Mucosa of stomach (tissue), 1 donor: ENCODE data around the gene CYSLTR2.
"Not testable (repeated sequence)": the region's sequence is repeated elsewhere in the genome, so short reads cannot be mapped to it uniquely, and the experiment has no call there.

Experiments
- H3K27me3 ChIP-seq: one replicate; pipeline ENCODE4 v1.7.0; 2013; ENCODE audit warnings: mild to moderate bottlenecking, low read length; ENCODE audit not compliant: control insufficient read depth, insufficient read depth
- H3K36me3 ChIP-seq: one replicate; pipeline ENCODE4 v1.7.0; 2013; ENCODE audit warnings: low read length; ENCODE audit not compliant: control insufficient read depth, insufficient read depth
- H3K4me1 ChIP-seq: one replicate; pipeline ENCODE4 v1.7.0; 2013; ENCODE audit warnings: mild to moderate bottlenecking, low read length; ENCODE audit not compliant: control insufficient read depth, insufficient read depth
- H3K4me3 ChIP-seq: one replicate; pipeline ENCODE4 v1.7.0; 2013; ENCODE audit warnings: low read length
- H3K9ac ChIP-seq: one replicate; pipeline ENCODE4 v1.7.0; 2013; ENCODE audit warnings: mild to moderate bottlenecking, low read length, moderate library complexity
- H3K9me3 ChIP-seq: one replicate; pipeline ENCODE4 v1.7.0; 2013; ENCODE audit warnings: mild to moderate bottlenecking, low read length, moderate library complexity; ENCODE audit not compliant: control insufficient read depth
- donor health status: Pancreatic carcinoma.

The CYSLTR2 gene

DNA sequence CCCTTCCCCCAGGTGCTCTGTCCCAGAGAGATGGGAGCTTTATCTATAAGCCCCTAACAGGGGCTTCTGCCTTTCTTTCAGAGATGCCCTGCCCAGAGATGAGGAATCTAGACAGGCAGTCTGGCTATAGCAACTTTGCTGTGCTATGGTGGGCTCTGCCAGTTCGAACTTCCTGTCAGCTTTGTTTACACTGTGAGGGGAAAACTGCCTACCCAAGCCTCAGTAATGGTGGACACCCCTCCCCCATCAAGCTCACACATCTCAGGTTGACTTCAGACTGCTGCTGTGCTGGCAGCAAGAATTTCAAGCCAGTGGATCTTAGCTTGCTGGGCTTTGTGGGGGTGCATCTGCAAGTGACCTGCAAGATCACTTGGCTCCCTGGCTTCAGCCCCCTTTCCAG is 21.5 kb downstream of the CYSLTR2 start:
- H3K4me1 ChIP-seq: no peaks in the 10 kb centered on the region
- H3K36me3 ChIP-seq: no peaks in the 10 kb centered on the region
- H3K9me3 ChIP-seq: no peaks in the 10 kb centered on the region
- H3K27me3 ChIP-seq: peaks cover 7% of the 10 kb centered on the region
- H3K4me3 ChIP-seq: no peak overlapping the region
- no peak overlapping the region for H3K9ac ChIP-seq

DNA sequence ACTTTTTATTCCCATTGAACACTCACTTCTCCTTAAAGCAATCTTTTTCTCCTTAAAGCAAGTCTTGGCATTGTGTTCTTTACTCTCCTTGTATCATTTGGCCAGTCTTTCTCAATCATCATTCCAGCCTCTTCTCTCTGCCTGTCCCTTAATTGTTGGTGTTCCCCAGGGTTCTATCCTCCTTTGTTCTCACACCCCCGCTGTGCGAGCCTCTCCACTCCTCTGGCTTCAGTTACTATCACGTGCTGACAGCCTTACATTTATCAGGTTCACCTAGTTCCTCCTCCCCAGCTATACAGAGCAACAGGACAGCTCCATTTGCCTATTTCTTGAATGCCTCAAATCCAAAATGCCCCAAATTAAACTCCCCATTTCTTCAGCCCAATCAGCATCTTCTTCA is 24.6 kb downstream of the CYSLTR2 start:
- H3K9me3 ChIP-seq: no peaks in the 10 kb centered on the region
- no peaks in the 10 kb centered on the region for H3K4me1 ChIP-seq
- no peak overlapping the region for H3K4me3 ChIP-seq
- H3K27me3 ChIP-seq: peaks cover 7% of the 10 kb centered on the region
- H3K9ac ChIP-seq: no peak overlapping the region
- no peaks in the 10 kb centered on the region for H3K36me3 ChIP-seq

DNA sequence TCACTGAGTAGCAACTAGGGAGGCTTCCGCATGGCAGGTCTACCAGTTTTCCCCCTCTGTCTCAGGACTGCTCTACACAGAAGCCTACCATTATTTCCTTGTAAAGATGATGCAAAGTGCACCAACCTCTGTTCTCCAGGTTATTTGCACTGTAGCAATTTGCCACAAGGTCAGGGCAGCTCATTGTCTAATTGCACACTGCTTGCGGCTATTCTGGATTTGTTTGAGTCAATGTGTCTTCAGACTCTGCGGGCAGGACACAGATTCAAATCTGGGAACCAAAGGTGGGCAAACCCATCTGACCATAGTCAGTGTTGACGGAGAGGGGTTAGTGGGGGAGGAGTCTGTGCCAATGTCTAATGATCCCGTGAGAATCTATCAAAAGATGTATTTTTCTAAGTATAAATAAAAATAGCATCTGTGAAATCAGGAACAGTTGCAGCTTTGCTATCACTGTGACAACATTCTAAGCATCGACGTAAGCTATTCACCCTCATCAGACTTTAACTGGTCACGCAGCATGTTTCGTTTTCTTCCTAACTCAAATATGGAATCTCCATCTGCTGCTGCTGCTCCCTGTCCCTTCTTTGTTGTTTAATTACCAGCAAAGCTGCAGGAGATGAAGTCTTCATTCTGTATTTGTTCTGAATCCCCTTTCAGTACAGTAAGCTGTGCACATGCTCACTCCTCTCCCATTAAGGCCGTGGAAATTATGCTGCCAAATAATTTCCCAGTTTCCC is 26.4 kb downstream of the CYSLTR2 start:
- Histone ChIP-seq H3K4me1 (no peaks in the 10 kb centered on the region), H3K27me3 (peaks cover 7% of the 10 kb centered on the region), H3K9ac (no peak overlapping the region), H3K9me3 (no peaks in the 10 kb centered on the region), H3K4me3 (no peak overlapping the region), H3K36me3 (no peaks in the 10 kb centered on the region)

DNA sequence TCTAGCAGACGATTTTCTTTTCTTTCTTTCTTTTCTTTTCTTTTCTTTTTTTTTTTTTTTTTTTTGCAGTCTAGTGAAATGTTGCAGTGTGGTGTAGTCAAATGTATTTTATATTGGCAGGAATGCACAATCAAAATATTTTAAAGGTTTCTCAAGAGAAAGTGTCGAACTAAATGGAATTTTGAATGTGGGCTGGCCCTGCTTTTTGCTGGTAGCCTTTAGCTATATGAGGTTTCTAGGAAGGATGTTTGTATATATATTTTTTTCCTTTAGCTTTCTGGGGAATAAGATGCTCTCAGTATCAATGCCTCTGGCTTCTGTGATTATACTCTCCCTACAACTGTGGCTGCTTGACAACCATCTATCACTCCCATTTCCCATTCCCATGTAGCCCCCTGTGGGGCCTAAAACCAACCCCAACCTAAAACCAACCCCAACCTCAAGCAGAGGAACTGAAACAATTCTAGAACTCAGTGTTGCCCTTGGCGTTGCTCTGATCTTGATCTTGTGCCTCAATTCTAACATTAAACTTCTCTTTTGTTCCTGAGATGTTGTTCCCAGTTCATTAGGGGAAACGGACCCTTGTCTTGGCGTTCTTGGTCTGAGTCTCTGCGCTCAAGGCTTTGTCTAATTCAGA is 27.1 kb downstream of the CYSLTR2 start:
- Histone ChIP-seq H3K36me3 (no peaks in the 10 kb centered on the region), H3K9me3 (no peaks in the 10 kb centered on the region), H3K27me3 (peaks cover 7% of the 10 kb centered on the region), H3K4me3 (no peak overlapping the region), H3K9ac (no peak overlapping the region), H3K4me1 (no peaks in the 10 kb centered on the region)

DNA sequence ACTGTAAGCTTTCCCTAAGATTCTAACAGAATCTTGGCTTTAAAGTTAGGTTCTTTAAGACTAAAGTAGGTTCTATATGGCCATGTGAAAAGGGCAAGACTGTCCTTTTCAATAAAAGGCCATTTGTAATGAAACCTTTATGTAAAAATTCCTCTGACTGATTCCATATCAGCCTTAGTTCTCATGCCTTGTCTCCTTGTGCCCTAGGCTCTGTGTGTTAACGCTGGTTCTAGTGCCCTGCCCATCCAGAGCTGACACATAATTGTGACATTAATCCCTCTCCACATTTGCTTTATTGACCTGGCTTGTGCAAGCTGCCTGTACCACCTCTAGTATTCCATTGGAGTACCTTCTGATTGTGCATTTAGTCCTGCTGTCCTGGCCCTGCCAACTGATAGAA is 28.2 kb downstream of the CYSLTR2 start:
- H3K4me3 ChIP-seq: no peak overlapping the region

DNA sequence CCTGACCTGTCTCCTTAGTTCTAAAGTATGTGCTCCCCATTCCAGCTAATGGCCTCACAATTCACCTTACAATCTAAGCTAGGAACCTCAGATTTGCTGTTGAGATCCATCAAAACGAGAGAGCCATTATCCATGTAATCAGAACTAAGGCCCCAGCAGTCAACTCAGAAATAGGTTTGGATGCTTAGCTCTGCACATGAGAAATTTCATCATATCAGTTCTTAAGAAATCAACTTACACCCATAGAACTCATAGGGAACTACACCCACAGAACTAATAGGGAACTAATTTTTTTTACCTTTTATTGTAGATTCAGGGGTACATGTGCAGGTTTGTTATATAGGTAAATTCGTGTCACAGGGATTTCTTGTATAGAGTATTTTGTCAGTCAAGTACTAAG is 28.7 kb downstream of the CYSLTR2 start:
- Histone ChIP-seq H3K9me3 (no peaks in the 10 kb centered on the region), H3K4me3 (no peak overlapping the region), H3K4me1 (no peaks in the 10 kb centered on the region), H3K27me3 (peaks cover 7% of the 10 kb centered on the region), H3K36me3 (no peaks in the 10 kb centered on the region), H3K9ac (no peak overlapping the region)

More for the DNA sequence above, 28.2 kb downstream of the CYSLTR2 start:
- peaks cover 7% of the 10 kb centered on the region for H3K27me3 ChIP-seq
- H3K4me1 ChIP-seq: no peaks in the 10 kb centered on the region
- no peaks in the 10 kb centered on the region for H3K9me3 ChIP-seq
- no peaks in the 10 kb centered on the region for H3K36me3 ChIP-seq
- H3K9ac ChIP-seq: no peak overlapping the region

DNA sequence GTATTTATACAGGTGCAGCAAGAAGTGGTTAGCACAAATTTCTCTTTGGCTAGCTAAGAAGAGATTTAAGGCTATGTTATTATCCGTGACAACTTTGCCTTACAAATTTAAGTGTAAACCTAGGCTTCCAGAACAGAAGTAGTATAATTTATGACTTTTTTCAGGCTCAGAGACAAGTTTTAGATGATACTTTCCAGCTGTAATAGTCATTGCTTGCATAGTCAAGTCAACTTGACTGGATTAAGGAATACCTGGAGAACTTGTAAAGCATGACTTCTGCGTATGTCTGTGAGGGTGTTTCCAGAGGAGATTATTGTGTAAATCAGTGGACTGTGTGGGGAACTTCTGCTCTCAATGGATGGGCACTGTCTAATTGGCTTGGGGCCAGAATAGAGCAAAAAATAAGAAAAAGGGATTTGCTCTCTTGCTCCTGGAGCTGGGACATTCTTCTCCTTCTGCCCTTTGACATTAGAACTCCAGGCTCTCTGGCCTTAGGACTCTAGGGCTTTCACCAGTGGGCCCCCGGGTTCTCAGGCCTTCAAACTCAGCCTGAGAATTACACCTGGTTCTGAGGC is 33.0 kb downstream of the CYSLTR2 start:
- Histone ChIP-seq H3K9me3 (no peaks in the 10 kb centered on the region), H3K36me3 (no peaks in the 10 kb centered on the region), H3K9ac (no peak overlapping the region), H3K4me1 (no peaks in the 10 kb centered on the region), H3K4me3 (no peak overlapping the region), H3K27me3 (no peaks in the 10 kb centered on the region)

DNA sequence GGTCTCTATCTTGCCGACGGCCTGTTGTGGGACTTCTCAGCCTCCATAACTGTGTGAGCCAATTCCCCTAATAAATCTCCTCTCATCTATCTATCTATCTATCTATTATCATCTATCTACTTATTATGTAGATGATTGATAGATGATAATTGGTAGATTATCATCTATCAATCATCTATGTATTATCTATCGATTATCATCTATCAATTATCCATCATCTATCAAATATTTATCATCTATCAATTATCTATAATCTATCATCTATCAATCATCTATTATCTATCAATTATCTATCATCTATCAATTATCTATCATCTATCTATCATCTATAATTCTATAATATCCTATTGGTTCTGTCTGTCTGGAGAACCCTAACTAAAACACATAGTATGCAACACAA is 33.5 kb downstream of the CYSLTR2 start:
- no peak overlapping the region for H3K9ac ChIP-seq
- no peaks in the 10 kb centered on the region for H3K27me3 ChIP-seq
- no peaks in the 10 kb centered on the region for H3K4me1 ChIP-seq
- H3K36me3 ChIP-seq: no peaks in the 10 kb centered on the region
- H3K4me3 ChIP-seq: no peak overlapping the region
- no peaks in the 10 kb centered on the region for H3K9me3 ChIP-seq

DNA sequence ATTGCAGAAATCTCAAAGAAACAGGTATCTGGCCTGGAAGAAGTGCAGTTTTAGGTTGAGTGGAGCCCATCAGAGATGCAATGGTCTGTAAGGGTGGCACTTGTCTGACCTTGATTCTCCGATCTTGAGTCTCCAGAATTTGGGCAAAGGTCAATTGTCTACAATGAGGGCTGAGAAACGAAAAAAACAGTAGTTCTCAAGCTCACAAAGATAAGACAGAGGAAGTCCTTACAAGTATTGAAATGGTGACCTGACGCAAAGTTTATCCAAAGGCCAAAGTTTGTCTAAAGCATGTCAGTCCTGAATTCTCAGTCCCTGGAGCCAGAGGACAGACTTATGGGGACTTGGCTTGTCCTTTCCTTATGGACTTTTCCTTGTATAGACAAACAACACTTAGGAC is 40.3 kb downstream of the CYSLTR2 start:
- Histone ChIP-seq H3K9ac (no peak overlapping the region), H3K27me3 (no peaks in the 10 kb centered on the region), H3K4me3 (no peak overlapping the region), H3K9me3 (no peaks in the 10 kb centered on the region), H3K36me3 (no peaks in the 10 kb centered on the region), H3K4me1 (peaks cover 3% of the 10 kb centered on the region)

DNA sequence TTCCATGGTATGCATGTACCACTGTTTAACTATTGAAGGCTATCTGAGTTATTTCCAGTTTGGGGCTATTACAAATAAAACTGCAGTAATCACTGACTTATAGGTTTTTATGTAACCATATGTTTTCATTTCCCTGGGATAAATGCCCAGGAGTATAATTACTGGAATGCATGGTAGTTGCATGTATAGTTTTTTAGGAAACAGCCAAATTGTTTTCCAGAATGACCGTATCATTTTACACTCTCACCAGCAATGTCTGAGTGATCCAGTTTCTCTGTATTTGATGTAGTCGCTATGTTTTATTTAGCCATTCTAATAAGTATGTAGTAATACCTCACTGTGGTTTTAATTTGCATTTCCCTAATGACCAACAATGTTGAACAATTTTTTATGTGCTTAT is 42.0 kb downstream of the CYSLTR2 start:
- Histone ChIP-seq H3K9me3 (no peaks in the 10 kb centered on the region), H3K4me1 (peaks cover 3% of the 10 kb centered on the region), H3K36me3 (no peaks in the 10 kb centered on the region), H3K27me3 (no peaks in the 10 kb centered on the region), H3K4me3 (no peak overlapping the region), H3K9ac (no peak overlapping the region)

DNA sequence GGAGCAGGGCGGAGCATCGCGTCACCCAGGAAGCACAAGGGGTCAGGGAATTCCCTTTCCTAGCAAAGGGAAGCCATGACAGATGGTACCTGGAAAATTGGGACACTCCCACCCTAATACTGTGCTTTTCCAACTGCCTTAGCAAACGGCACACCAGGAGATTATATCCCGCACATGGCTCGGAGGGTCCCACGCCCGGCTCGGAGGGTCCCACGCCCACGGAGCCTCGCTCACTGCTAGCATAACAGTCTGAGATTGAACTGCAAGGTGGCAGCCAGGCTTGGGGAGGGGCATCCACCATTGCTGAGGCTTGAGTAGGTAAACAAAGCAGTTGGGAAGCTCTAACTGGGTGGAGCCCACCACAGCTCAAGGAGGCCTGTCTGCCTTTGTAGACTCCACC is 42.9 kb downstream of the CYSLTR2 start:
- not testable (repeated sequence) for H3K9ac ChIP-seq, H3K4me3 ChIP-seq

DNA sequence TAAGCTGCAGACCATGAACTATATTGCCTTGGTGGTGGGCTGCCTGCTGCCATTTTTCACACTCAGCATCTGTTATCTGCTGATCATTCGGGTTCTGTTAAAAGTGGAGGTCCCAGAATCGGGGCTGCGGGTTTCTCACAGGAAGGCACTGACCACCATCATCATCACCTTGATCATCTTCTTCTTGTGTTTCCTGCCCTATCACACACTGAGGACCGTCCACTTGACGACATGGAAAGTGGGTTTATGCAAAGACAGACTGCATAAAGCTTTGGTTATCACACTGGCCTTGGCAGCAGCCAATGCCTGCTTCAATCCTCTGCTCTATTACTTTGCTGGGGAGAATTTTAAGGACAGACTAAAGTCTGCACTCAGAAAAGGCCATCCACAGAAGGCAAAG is 53.7 kb downstream of the CYSLTR2 start:
- no peak overlapping the region for H3K4me3 ChIP-seq
- no peak overlapping the region for H3K9ac ChIP-seq
- H3K27me3 ChIP-seq: no peaks in the 10 kb centered on the region
- no peaks in the 10 kb centered on the region for H3K4me1 ChIP-seq
- H3K9me3 ChIP-seq: no peaks in the 10 kb centered on the region
- no peaks in the 10 kb centered on the region for H3K36me3 ChIP-seq

More for the DNA sequence above, 42.9 kb downstream of the CYSLTR2 start:
- not testable (repeated sequence) for H3K27me3 ChIP-seq, H3K4me1 ChIP-seq, H3K36me3 ChIP-seq, H3K9me3 ChIP-seq
